Thoracic aorta (tissue), 2 donors: Measurements from ENCODE around the gene MCM9. TPM values are rescaled to one million over a fixed set of nuclear protein-coding genes. Genes with fewer than 3 reads are reported as not detected.

Experiments used
- ATAC-seq: fragments of 150-250 bp; one replicate; pipeline ENCODE4 v1.8.0; 2017; ENCODE audit warnings: low read depth; ENCODE audit not compliant: insufficient number of reproducible peaks, low FRiP score
- DNase-seq: peaks from one replicate; pipeline ENCODE4 v3.0.0-alpha.2; 2020; ENCODE audit warnings: low spot score
- H3K27ac ChIP-seq, 2 donors: fragments of 200-600 bp; sonication (generic); 1 replicate in 1 of 2; 2 replicates in 1 of 2; pipeline ENCODE4 v1.5.1; 2016; ENCODE audit warnings: mild to moderate bottlenecking in 2 of 2, moderate library complexity in 2 of 2
- H3K27me3 ChIP-seq: fragments of 200-600 bp; sonication (generic); replicated peaks from 2 replicates; pipeline ENCODE4 v1.6.0; 2016; ENCODE audit warnings: mild to moderate bottlenecking; ENCODE audit not compliant: insufficient read depth
- H3K36me3 ChIP-seq: fragments of 200-600 bp; sonication (generic); one replicate; pipeline ENCODE4 v1.5.1; 2016
- H3K4me1 ChIP-seq, 2 donors: fragments of 200-600 bp; sonication (generic); 1 replicate in 1 of 2; 2 replicates in 1 of 2; pipeline versions ENCODE4 v1.5.1 to v1.6.0; 2016; ENCODE audit warnings: low read depth in 2 of 2, mild to moderate bottlenecking in 1 of 2; ENCODE audit not compliant: control insufficient read depth in 1 of 2
- H3K4me3 ChIP-seq: fragments of 200-600 bp; sonication (generic); 2 replicates; pipeline ENCODE4 v1.5.1; 2016; ENCODE audit warnings: mild to moderate bottlenecking
- H3K9me3 ChIP-seq: fragments of 200-600 bp; sonication (generic); 2 replicates; pipeline ENCODE4 v1.5.1; 2016
- CTCF ChIP-seq: fragments of 200-600 bp; sonication (generic); IDR thresholded peaks from one replicate; pipeline ENCODE4 v1.5.1; 2019; ENCODE audit warnings: antibody characterized with exemption
- total RNA-seq, 2 donors: library from RNA; depleted of rRNA; stranded (reverse); fragments of >200 nt; gene quantifications; one replicate each; pipeline versions ENCODE4 v1.1.0 to v1.2.3, GENCODE V29; 2016

The MCM9 gene
- total RNA-seq, 2 donors from 2014 or later = 14.1 to 22.2 TPM

GRCh38 chr6:118903691-118904090 is 31.3 kb downstream of the MCM9 start:
- DNase-seq (no peak), ATAC-seq (no peak)

GRCh38 chr6:118903138-118903537 is 31.8 kb downstream of the MCM9 start:
- no peak for TF ChIP-seq CTCF
- DNase-seq (no peak), ATAC-seq (no peak)
- Histone ChIP-seq H3K27ac (peak overlapping the region in 1 of 2 donors; percentile 8), H3K9me3 (no peaks in the 10 kb centered on the region), H3K4me3 (no peak overlapping the region), H3K27me3 (no peaks in the 10 kb centered on the region), H3K36me3 (peaks cover 10% of the 10 kb centered on the region), H3K4me1 (peaks cover 0 to 12% of the 10 kb centered on the region in 2 donors)

More at GRCh38 chr6:118903691-118904090, 31.3 kb downstream of the MCM9 start:
- TF ChIP-seq CTCF = no peak
- no peak overlapping the region for H3K4me3 ChIP-seq
- peaks cover 15% of the 10 kb centered on the region for H3K36me3 ChIP-seq
- no peaks in the 10 kb centered on the region for H3K27me3 ChIP-seq
- no peaks in the 10 kb centered on the region for H3K9me3 ChIP-seq
- no peak overlapping the region for H3K27ac ChIP-seq
- peaks cover 0 to 12% of the 10 kb centered on the region in 2 donors for H3K4me1 ChIP-seq

GRCh38 chr6:118902726-118903125 is 32.2 kb downstream of the MCM9 start:
- H3K36me3 ChIP-seq = peaks cover 6% of the 10 kb centered on the region
- no peaks in the 10 kb centered on the region for H3K27me3 ChIP-seq
- peaks cover 3 to 12% of the 10 kb centered on the region in 2 donors for H3K4me1 ChIP-seq
- no peak overlapping the region for H3K4me3 ChIP-seq
- no peaks in the 10 kb centered on the region for H3K9me3 ChIP-seq
- peak overlapping the region in 1 of 2 donors; percentile 8 for H3K27ac ChIP-seq
- ATAC-seq (no peak), DNase-seq (no peak)
- no peak for TF ChIP-seq CTCF

GRCh38 chr6:118899948-118900347 is 35.0 kb downstream of the MCM9 start:
- Histone ChIP-seq H3K36me3 (no peaks in the 10 kb centered on the region), H3K9me3 (no peaks in the 10 kb centered on the region), H3K27ac (no peak overlapping the region), H3K4me1 (peaks cover 13 to 15% of the 10 kb centered on the region in 2 donors), H3K4me3 (no peak overlapping the region), H3K27me3 (no peaks in the 10 kb centered on the region)
- no peak for TF ChIP-seq CTCF
- ATAC-seq = no peak
- no peak for DNase-seq

- Histone ChIP-seq H3K36me3 (no peaks in the 10 kb centered on the region), H3K27me3 (no peaks in the 10 kb centered on the region), H3K9me3 (no peaks in the 10 kb centered on the region), H3K4me1 (peaks cover 9 to 19% of the 10 kb centered on the region in 2 donors), H3K27ac (no peak overlapping the region), H3K4me3 (no peak overlapping the region)
- TF ChIP-seq CTCF = no peak
- no peak for DNase-seq
- ATAC-seq = no peak
These were observed 37.6 kb downstream of the MCM9 start for GRCh38 chr6:118897386-118897785.
